Small intestine (tissue), 7 donors: ENCODE measurements around the gene GGTLC3. TPM values are rescaled to one million over a fixed set of nuclear protein-coding genes. Genes with fewer than 3 reads are reported as not detected.
"Not testable (repeated sequence)": the region's sequence is repeated elsewhere in the genome, so short reads cannot be mapped to it uniquely, and the experiment has no call there.

Source experiments
- DNase-seq, 2 donors: peaks; one replicate each; pipeline versions ENCODE4 v3.0.0 to v3.0.0-alpha.2; 2013
- FAIRE-seq: peaks from 2 replicates; lab custom pipeline; 2012; peaks lifted over from hg19 to GRCh38; lab: Jason Lieb, UNC
- H3K27ac ChIP-seq, 3 donors: one replicate each; pipeline ENCODE4 v1.5.1; 2013; ENCODE audit warnings: low read length in 2 of 3, mild to moderate bottlenecking in 2 of 3, control low read depth in 1 of 3, inconsistent platforms in 1 of 3, low read depth in 1 of 3, moderate library complexity in 1 of 3
- H3K27me3 ChIP-seq, 3 donors: one replicate each; pipeline ENCODE4 v1.6.1; 2013; ENCODE audit warnings: low read length in 3 of 3, inconsistent platforms in 1 of 3; ENCODE audit not compliant: control insufficient read depth in 3 of 3, insufficient read depth in 3 of 3
- H3K36me3 ChIP-seq, 3 donors: one replicate each; pipeline ENCODE4 v1.6.1; 2013; ENCODE audit warnings: low read length in 3 of 3, inconsistent platforms in 1 of 3, low read depth in 1 of 3, mild to moderate bottlenecking in 1 of 3, moderate library complexity in 1 of 3; ENCODE audit not compliant: control insufficient read depth in 3 of 3, insufficient read depth in 2 of 3
- H3K4me1 ChIP-seq, 3 donors: one replicate each; pipeline ENCODE4 v1.6.1; 2013; ENCODE audit warnings: low read length in 2 of 3, inconsistent platforms in 1 of 3, low read depth in 1 of 3, mild to moderate bottlenecking in 1 of 3, moderate library complexity in 1 of 3; ENCODE audit not compliant: control insufficient read depth in 3 of 3, insufficient read depth in 2 of 3
- H3K4me3 ChIP-seq, 3 donors: one replicate each; pipeline ENCODE4 v1.5.1; 2013; ENCODE audit warnings: low read length in 3 of 3, control low read depth in 1 of 3, inconsistent platforms in 1 of 3, low read depth in 1 of 3, mild to moderate bottlenecking in 1 of 3, moderate library complexity in 1 of 3
- H3K9me3 ChIP-seq, 2 donors: one replicate each; pipeline ENCODE4 v1.6.1; 2013; ENCODE audit warnings: low read depth in 1 of 2, low read length in 1 of 2; ENCODE audit not compliant: control insufficient read depth in 2 of 2, insufficient read depth in 1 of 2
- WGBS, 3 donors: extraction: QIAGEN DNeasy Blood & Tissue Kit; methylation state at CpG; one replicate each; pipeline ENCODE4 v1.1.7; 2013; 5-methylcytosine and 5-hydroxymethylcytosine counted together
- polyA plus RNA-seq, 4 donors: library from polyadenylated mRNA; stranded (reverse) in 3 of 4; unstranded in 1 of 4; fragments of 200-250 nt in 3 of 4; fragments of 120-200 nt in 1 of 4; gene quantifications; one replicate each; pipeline versions ENCODE4 v1.2.1 to v1.2.3, GENCODE V29; 2013
- donor health status: healthy with polysubstance abuse.
- donor health status: control.
- donor health status: control.
- donor health status: Bipolar disorder and iron deficiency.
- donor health status: healthy.

GGTLC3 gene
- polyA plus RNA-seq, 4 donors, result 0.07 to 2.2 (median 0.70) TPM

DNA sequence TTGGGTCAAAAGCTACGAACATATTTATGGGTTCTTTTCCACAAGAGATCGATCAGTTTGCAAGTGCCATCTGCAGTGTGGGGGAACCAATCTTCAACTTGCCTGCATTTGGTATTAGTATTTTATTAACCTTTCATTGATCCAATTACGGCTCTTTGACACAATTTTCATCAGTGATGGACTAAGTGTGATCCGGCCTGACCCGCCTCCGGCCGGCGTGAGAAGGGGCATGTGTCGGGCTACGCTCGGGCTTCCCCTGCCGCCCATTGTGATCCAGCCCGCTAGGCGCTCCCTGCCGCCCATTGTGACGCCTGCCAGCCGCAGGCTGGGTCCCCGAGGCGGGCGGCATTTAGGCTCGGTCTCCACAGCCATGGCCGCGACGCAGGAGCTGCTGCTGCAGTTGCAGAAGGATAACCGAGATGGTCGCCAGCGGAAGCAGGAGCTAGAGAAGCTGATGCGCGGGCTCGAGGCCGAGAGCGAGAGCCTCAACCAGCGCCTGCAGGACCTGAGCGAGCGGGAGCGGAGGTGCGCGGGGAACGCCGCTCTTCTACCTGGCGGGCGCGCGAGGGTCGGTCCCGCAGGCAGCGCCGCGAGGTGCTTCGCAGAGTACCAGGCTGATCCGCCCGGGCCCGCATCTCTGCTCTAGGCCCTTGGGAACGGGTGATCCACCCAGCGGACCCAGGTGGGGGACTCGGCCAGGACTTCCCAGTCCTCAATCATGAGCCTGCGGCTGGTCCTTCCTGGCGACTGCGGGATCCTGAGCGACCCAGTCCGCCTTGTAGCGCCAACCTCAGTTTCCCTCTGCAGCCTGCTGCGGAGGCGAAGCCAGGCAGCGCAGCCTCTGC lies 10.0 kb upstream of the GGTLC3 start, which contains the start of gene TMEM191B:
Gene TMEM191B, plus strand, starts transcription at position 51 of the 845 bp plus-strand sequence. Its CDS starts 179 bp downstream, at position 230.
- no CpG with 5 or more reads among the region's 65 CpGs for WGBS, 3 donors

DNA sequence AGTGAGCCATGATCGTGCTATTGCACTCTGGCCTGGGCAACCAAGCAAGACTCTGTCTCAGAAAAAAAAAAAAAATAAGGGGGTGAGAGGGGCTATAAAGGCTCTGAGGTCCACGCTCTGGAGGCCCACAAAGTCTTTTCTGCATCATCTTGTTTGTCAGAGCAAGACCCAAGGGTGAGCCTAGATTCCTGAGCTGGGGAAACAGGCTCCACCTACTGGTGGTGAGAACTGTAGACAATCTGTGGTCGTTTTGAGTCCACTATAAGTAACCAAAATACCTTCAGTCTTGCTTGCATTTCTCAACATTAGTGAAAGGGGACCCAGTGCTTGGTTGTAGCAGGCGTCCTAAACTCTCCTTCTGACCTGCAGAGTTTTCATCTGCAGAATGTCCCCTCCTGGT lies 5.4 kb upstream of the GGTLC3 start:
- not testable (repeated sequence) for H3K9me3 ChIP-seq, H3K27ac ChIP-seq, H3K4me3 ChIP-seq, H3K4me1 ChIP-seq, H3K36me3 ChIP-seq, H3K27me3 ChIP-seq, DNase-seq, FAIRE-seq
- no CpG with 5 or more reads among the region's 4 CpGs for WGBS, 3 donors

More for the DNA sequence above, 10.0 kb upstream of the GGTLC3 start, which contains the start of gene TMEM191B:
- not testable (repeated sequence) for H3K9me3 ChIP-seq, H3K36me3 ChIP-seq, H3K27me3 ChIP-seq, H3K27ac ChIP-seq, FAIRE-seq, H3K4me1 ChIP-seq, DNase-seq, H3K4me3 ChIP-seq

DNA sequence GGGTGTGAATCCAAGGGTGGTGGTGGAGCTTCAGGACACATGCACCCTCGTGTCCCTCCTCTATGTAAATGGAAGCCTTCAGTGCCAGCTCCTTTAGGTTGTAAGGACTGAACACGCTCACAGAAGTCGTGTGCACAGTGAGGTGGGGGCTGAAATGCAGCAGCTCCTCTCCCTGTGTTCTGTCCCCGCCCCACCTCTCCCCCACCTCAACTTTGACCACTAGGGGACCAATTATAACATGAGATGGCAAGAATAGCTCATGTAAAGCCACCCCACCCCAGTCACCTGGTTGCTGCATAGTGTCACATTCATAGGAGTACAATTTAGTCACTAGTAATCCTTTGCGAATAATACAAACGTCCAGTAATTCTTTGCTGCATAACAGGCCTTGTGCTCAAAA lies 4.8 kb upstream of the GGTLC3 start:
- WGBS, 3 donors, result no CpG with 5 or more reads among the region's 6 CpGs
- not testable (repeated sequence) for H3K27me3 ChIP-seq, H3K4me1 ChIP-seq, DNase-seq, FAIRE-seq, H3K27ac ChIP-seq, H3K36me3 ChIP-seq, H3K9me3 ChIP-seq, H3K4me3 ChIP-seq

DNA sequence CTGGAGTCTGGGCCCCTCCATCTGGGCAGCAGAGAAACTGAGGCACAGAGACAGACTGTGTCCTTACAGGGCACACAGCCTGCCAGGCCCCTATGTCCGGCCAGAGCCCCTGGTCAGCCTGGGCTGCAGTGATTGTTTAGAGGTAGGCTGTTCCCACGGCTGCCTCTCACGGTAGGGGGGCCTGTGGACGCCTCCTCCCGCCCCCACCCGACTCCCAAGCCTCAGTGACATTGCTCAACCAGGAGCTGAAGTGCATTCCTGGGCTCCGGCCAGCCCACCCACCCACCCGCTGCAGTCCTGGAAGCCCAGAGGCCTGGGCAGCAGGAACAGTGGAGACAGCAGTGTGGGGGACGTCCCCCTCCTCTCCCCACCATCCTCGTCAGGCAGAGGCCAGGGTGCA lies 4.5 kb downstream of the GGTLC3 start:
- H3K27ac ChIP-seq, DNase-seq, H3K9me3 ChIP-seq, H3K4me1 ChIP-seq, H3K36me3 ChIP-seq, FAIRE-seq, H3K27me3 ChIP-seq, H3K4me3 ChIP-seq: not testable (repeated sequence)
- WGBS, 3 donors, result 41 to 61% methylated on average over 5 of the region's 10 CpGs; no CpG with 5 or more reads in 1 of the 3 donors

DNA sequence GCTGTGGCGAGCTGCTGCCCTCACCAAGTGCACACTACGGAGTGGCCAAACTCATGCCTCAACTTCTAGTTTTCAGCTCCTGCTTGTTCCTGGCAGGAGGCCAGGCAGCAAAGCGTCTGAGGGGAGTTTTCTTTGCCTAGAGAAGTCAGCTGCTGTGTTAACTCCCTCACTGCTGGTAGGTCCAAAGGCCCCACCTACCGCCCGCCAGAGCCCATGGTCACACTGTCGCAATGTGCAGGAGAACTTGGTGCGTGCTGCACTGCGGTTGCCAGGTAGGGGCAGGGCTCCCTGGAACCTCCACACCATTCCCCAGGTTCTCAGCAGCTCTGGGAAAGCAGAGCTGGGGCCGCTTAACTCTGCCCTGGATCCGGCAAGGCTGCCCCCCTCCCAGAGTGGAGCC lies 5.6 kb downstream of the GGTLC3 start:
- WGBS, 3 donors, result 38 to 48% (median 41%) methylated on average over 5 to 6 of the region's 10 CpGs
- H3K9me3 ChIP-seq, H3K27me3 ChIP-seq, H3K27ac ChIP-seq, H3K4me3 ChIP-seq, H3K36me3 ChIP-seq, FAIRE-seq, H3K4me1 ChIP-seq, DNase-seq: not testable (repeated sequence)

GRCh38 chr22:18511327-18511726 lies 6.6 kb downstream of the GGTLC3 start:
- H3K4me3 ChIP-seq, H3K27ac ChIP-seq, H3K4me1 ChIP-seq, H3K27me3 ChIP-seq, H3K36me3 ChIP-seq, H3K9me3 ChIP-seq, FAIRE-seq, DNase-seq: not testable (repeated sequence)
- WGBS, 3 donors, result 63 to 66% methylated on average over 6 of the region's 6 CpGs; no CpG with 5 or more reads in 1 of the 3 donors

DNA sequence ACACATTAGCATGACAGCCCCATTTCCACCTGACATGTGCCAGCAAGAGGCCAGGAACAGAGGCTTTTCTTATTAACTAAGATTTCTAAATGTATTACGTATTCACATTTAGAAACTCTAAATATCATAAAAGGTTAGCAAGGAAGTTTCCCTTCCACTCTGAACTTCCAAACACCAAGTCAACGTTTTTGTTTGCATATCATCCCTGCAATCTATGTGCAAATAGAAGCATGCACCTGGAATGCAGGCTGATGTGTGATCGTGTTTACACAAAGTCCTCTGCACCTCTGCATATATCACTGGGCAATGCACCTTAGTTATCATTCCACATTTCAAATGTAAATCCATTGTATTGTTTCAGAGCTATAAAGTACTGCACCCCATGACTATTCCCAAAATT lies 21.7 kb downstream of the GGTLC3 start:
- H3K4me1 ChIP-seq, H3K9me3 ChIP-seq, H3K36me3 ChIP-seq, FAIRE-seq, H3K4me3 ChIP-seq, DNase-seq, H3K27ac ChIP-seq, H3K27me3 ChIP-seq: not testable (repeated sequence)
- no CpG with 5 or more reads among the region's 3 CpGs for WGBS, 3 donors
